Measurements from ENCODE around the gene PFN3. TPM values are rescaled to one million over a fixed set of nuclear protein-coding genes. Genes with fewer than 3 reads are reported as not detected.
A peak's percentile ranks its signal among the peaks of the same experiment; 100 is the strongest.

The PFN3 gene
- total and polyA plus RNA-seq, 2 of the 13 experiments (the other 11 are each of a cell fraction or from before 2014, with no cell fraction given), result not detected

DNA sequence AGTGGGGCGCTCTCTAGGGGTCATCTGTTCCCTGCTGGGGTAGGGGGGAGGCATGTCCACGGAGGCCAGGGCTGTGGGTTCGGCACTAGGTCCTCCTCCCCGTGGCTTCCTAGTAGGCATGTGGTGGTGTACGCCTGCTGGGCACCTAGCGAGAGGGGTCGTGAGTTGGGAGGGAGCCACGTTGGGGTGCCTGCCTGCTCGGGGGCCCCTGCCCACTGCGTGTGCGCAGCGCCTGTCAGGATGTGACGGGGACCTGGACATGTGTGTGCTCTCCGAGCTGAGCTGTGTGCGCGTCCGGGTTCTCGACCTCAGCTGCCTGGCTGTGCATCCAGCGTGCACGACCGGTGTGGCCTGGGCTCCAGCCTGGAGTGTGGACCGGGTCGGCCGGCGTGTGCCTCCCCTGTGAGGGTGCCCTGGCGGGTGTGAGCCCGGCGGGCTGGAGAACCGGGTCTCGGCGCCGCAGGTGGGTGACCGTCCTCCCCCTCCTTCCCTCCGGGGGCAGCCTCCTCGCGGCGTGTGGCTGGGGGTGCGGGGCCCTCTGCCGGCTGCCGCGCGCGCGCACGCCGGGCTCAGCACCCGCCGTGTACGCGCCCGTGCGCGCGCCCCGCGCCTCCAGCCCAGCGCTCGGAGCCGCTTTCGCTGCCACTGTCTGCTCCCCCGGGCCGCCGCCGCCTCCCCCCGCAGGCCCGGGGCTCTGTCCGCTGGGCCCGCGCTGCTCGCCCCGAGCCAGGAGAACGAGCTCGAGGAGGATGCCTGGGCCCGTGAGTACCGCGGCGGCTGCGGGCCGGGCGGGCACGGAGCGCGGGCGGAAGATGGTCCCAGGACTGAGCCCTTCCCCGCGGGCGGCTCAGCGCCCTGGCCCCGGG is 46.0 kb upstream of the PFN3 start, which contains the start of gene PRR7 (continued):
- TF ChIP-seq, protein P1, sequence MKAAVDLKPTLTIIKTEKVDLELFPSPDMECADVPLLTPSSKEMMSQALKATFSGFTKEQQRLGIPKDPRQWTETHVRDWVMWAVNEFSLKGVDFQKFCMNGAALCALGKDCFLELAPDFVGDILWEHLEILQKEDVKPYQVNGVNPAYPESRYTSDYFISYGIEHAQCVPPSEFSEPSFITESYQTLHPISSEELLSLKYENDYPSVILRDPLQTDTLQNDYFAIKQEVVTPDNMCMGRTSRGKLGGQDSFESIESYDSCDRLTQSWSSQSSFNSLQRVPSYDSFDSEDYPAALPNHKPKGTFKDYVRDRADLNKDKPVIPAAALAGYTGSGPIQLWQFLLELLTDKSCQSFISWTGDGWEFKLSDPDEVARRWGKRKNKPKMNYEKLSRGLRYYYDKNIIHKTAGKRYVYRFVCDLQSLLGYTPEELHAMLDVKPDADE (CRISPR knock-in tag; IDR thresholded peaks at IDR 0.05), result no peak
- TF ChIP-seq ZNF263 (CRISPR knock-in tag; IDR thresholded peaks at IDR 0.05) (peak; percentile 36), FOXC1 (CRISPR knock-in tag; IDR thresholded peaks at IDR 0.05; ENCODE audit: borderline replicate concordance) (no peak), HMG20B (CRISPR knock-in tag; conservative IDR thresholded peaks at IDR 0.05) (no peak), REL (CRISPR knock-in tag; conservative IDR thresholded peaks at IDR 0.05) (no peak), TP53 (CRISPR knock-in tag; conservative IDR thresholded peaks at IDR 0.05) (no peak), YEATS2 (CRISPR knock-in tag; IDR thresholded peaks at IDR 0.05; ENCODE audit: borderline replicate concordance) (no peak), BORCS8-MEF2B (CRISPR knock-in tag; IDR thresholded peaks at IDR 0.05) (no peak), PAWR (CRISPR knock-in tag; IDR thresholded peaks at IDR 0.05; ENCODE audit: borderline replicate concordance) (no peak), ETV6 (CRISPR knock-in tag; conservative IDR thresholded peaks at IDR 0.05) (no peak), SMARCC2 (IDR thresholded peaks at IDR 0.05) (no peak), NFATC3 (CRISPR knock-in tag; IDR thresholded peaks at IDR 0.05) (no peak), ZNF101 (CRISPR knock-in tag; IDR thresholded peaks at IDR 0.05; ENCODE audit: borderline replicate concordance, low read depth) (no peak), GTF2F1 (IDR thresholded peaks at IDR 0.05; ENCODE audit: low read length) (no peak), FOXA1 (IDR thresholded peaks at IDR 0.05) (no peak), FOXA1 (CRISPR knock-in tag; IDR thresholded peaks at IDR 0.05) (no peak), KDM1A (CRISPR knock-in tag; IDR thresholded peaks at IDR 0.05) (no peak), ZNF17 (CRISPR knock-in tag; IDR thresholded peaks at IDR 0.05) (no peak), ZNF724P (CRISPR knock-in tag; IDR thresholded peaks at IDR 0.05; ENCODE audit: borderline replicate concordance) (no peak), JUNB (CRISPR knock-in tag; IDR thresholded peaks at IDR 0.05; ENCODE audit: borderline replicate concordance) (no peak)
- TF ChIP-seq, protein P2, sequence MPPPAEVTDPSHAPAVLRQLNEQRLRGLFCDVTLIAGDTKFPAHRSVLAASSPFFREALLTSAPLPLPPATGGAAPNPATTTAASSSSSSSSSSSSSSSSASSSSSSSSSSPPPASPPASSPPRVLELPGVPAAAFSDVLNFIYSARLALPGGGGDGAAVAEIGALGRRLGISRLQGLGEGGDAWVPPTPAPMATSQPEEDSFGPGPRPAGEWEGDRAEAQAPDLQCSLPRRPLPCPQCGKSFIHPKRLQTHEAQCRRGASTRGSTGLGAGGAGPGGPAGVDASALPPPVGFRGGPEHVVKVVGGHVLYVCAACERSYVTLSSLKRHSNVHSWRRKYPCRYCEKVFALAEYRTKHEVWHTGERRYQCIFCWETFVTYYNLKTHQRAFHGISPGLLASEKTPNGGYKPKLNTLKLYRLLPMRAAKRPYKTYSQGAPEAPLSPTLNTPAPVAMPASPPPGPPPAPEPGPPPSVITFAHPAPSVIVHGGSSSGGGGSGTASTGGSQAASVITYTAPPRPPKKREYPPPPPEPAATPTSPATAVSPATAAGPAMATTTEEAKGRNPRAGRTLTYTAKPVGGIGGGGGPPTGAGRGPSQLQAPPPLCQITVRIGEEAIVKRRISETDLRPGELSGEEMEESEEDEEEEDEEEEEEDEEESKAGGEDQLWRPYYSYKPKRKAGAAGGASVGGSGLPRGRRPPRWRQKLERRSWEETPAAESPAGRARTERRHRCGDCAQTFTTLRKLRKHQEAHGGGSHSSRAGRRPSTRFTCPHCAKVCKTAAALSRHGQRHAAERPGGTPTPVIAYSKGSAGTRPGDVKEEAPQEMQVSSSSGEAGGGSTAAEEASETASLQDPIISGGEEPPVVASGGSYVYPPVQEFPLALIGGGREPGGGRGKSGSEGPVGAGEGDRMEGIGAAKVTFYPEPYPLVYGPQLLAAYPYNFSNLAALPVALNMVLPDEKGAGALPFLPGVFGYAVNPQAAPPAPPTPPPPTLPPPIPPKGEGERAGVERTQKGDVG (CRISPR knock-in tag; IDR thresholded peaks at IDR 0.05; ENCODE audit: borderline replicate concordance), result 0 out of 2 replicates have a peak, but pooled peaks have one; percentile 50
- TF ChIP-seq, protein P3, sequence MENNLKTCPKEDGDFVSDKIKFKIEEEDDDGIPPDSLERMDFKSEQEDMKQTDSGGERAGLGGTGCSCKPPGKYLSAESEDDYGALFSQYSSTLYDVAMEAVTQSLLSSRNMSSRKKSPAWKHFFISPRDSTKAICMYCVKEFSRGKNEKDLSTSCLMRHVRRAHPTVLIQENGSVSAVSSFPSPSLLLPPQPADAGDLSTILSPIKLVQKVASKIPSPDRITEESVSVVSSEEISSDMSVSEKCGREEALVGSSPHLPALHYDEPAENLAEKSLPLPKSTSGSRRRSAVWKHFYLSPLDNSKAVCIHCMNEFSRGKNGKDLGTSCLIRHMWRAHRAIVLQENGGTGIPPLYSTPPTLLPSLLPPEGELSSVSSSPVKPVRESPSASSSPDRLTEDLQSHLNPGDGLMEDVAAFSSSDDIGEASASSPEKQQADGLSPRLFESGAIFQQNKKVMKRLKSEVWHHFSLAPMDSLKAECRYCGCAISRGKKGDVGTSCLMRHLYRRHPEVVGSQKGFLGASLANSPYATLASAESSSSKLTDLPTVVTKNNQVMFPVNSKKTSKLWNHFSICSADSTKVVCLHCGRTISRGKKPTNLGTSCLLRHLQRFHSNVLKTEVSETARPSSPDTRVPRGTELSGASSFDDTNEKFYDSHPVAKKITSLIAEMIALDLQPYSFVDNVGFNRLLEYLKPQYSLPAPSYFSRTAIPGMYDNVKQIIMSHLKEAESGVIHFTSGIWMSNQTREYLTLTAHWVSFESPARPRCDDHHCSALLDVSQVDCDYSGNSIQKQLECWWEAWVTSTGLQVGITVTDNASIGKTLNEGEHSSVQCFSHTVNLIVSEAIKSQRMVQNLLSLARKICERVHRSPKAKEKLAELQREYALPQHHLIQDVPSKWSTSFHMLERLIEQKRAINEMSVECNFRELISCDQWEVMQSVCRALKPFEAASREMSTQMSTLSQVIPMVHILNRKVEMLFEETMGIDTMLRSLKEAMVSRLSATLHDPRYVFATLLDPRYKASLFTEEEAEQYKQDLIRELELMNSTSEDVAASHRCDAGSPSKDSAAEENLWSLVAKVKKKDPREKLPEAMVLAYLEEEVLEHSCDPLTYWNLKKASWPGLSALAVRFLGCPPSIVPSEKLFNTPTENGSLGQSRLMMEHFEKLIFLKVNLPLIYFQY (CRISPR knock-in tag; IDR thresholded peaks at IDR 0.05; ENCODE audit: borderline replicate concordance), result no peak
- TF ChIP-seq, protein P4, sequence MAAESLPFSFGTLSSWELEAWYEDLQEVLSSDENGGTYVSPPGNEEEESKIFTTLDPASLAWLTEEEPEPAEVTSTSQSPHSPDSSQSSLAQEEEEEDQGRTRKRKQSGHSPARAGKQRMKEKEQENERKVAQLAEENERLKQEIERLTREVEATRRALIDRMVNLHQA (CRISPR knock-in tag; IDR thresholded peaks at IDR 0.05), result no peak

All from HepG2 (cell line).